Measurements from ENCODE around the gene ZNF277.

Gene ZNF277

DNA sequence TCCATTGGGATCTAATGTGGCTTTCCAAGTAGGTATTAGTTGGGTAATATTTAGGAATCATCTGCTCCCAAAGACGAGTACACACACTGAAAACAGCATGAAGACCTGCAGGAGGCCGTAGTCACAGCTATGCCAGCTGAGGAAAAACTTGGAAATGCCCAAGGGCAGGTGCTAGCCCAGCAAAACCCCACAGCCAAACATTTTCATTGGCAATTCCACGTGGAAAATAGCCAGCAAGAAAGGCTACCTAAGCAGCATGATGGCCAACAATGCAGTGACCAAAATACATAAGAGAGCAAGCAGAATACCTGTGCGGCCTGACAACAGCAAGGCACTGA lies 33.0 kb upstream of the ZNF277 start:
- DNase-seq (ENCODE audit: low read depth) = no peak
- TF ChIP-seq, protein P1, sequence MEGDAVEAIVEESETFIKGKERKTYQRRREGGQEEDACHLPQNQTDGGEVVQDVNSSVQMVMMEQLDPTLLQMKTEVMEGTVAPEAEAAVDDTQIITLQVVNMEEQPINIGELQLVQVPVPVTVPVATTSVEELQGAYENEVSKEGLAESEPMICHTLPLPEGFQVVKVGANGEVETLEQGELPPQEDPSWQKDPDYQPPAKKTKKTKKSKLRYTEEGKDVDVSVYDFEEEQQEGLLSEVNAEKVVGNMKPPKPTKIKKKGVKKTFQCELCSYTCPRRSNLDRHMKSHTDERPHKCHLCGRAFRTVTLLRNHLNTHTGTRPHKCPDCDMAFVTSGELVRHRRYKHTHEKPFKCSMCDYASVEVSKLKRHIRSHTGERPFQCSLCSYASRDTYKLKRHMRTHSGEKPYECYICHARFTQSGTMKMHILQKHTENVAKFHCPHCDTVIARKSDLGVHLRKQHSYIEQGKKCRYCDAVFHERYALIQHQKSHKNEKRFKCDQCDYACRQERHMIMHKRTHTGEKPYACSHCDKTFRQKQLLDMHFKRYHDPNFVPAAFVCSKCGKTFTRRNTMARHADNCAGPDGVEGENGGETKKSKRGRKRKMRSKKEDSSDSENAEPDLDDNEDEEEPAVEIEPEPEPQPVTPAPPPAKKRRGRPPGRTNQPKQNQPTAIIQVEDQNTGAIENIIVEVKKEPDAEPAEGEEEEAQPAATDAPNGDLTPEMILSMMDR (IDR thresholded peaks at IDR 0.05; ENCODE audit: control insufficient read depth, extremely low read depth, insufficient read depth) = no peak
- no peak overlapping the region for H3K4me3 ChIP-seq (ENCODE audit: low read depth, low read length)

DNA sequence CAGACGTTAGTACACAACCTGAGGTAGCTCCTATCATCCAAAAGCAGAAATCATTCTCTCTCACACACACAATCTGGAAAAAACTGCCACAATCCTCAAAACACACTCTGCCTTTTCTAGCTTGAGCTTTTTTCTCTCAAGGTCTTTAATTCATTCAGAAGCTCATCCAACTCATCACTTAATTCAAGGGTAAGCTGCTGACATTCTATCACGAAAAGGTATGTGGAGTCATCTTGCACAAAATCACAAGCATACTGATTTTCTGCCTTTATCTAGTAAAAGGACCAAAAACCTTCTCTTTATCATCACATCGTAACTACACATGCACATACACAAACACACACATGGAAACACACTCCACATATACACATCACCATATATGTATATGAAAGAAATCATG lies 32.3 kb upstream of the ZNF277 start:
- DNase-seq (ENCODE audit: low read depth) = no peak
- TF ChIP-seq, protein P1 (IDR thresholded peaks at IDR 0.05; ENCODE audit: control insufficient read depth, extremely low read depth, insufficient read depth) = no peak
- no peak overlapping the region for H3K4me3 ChIP-seq (ENCODE audit: low read depth, low read length)

DNA sequence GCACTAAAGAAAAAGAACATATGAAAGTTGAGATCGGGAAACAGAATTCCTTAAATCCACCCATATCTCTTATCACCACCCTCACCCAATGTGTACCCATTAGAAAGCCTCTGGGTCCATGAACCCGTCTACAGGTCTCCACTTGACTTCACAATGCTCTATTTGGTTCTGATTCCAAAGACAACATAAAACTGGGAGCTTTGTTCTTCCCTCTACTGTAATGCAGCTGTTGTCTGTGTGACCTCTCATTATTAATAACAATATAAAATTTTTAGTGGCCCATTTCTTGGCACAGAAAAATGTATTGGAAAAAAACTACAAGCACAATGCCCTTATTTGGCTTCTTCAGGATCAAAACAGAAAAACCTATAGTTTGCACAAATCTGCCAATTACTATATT lies 30.3 kb upstream of the ZNF277 start:
- peak; percentile 18 for DNase-seq (ENCODE audit: low read depth)
- TF ChIP-seq, protein P1 (IDR thresholded peaks at IDR 0.05; ENCODE audit: control insufficient read depth, extremely low read depth, insufficient read depth) = no peak
- H3K4me3 ChIP-seq (ENCODE audit: low read depth, low read length) = no peak overlapping the region

DNA sequence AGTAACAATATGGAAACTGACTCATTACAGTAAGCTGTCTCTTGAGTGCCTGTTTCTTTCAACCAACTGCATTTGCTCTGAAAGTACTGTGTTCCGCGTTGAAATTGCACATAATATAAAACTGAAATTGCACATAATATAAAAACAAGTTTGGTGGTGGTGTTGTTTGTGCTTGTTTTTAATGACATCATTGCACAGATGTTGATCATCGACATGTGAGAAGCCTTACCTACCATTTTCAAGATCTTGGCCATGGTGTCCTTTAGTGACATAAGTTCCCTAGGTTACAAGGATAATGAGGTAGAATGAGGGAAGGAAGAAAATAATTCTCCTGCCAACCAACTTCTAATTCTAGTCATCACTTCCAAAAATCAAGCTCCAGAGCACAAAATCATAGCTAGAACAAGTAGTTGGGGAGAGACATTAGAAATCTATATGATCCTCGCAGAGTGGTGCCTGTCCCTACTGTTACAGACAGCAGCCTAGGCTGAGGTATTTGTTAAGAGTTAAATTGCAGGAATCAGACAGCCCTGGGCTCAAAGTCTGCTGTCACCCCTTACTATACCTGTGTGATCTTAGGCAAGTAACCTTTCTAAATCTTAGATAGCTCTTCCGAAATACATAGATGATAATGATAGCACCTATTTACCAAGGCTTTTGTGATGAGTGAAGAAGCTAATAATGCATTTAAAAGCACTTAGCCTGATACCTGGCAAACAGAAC lies 29.6 kb upstream of the ZNF277 start:
- no peak overlapping the region for H3K4me3 ChIP-seq (ENCODE audit: low read depth, low read length)
- TF ChIP-seq, protein P1 (IDR thresholded peaks at IDR 0.05; ENCODE audit: control insufficient read depth, extremely low read depth, insufficient read depth) = no peak
- DNase-seq (ENCODE audit: low read depth) = no peak

DNA sequence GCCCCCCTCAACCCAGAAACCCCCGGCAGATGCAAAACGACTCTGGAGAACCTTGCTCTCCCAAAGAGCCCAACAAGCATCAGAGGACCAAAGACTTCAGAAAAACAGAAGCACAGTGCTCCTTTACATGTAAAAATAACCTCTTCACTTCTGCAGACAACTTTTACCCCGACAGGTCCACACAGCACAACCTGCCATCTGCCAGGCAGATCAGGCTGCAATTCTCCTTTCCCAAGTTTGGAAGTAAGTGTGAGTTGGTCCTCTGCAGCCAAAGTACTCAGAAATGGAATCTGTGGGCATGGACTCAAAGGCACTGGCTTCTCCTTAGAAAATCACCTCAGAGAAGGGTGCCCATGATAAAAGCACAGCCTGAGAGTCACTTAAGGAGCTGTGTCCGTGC lies 26.3 kb upstream of the ZNF277 start:
- no peak overlapping the region for H3K4me3 ChIP-seq (ENCODE audit: low read depth, low read length)
- TF ChIP-seq, protein P1 (IDR thresholded peaks at IDR 0.05; ENCODE audit: control insufficient read depth, extremely low read depth, insufficient read depth) = no peak

DNA sequence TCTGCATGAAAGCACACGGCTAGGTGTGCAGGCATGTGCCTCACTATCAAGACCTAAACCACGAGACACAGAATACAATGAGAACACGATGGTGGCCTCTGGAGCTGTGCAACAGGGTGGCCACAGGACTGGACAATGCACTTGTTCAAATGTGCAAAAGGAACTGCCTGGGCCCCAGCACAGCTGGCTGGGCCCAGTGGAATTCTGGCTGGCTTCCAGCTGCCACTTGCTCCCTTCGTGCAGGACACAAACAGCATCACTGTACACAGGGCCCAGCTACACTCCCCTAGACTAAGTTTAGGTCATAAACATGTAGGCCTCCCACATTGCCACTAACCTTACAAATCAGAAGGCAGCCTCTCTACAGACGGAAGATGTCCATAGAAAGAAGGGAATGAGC lies 23.7 kb upstream of the ZNF277 start:
- TF ChIP-seq, protein P1 (IDR thresholded peaks at IDR 0.05; ENCODE audit: control insufficient read depth, extremely low read depth, insufficient read depth) = no peak
- H3K4me3 ChIP-seq (ENCODE audit: low read depth, low read length) = no peak overlapping the region
- DNase-seq (ENCODE audit: low read depth) = no peak

More for the DNA sequence above, 26.3 kb upstream of the ZNF277 start:
- DNase-seq (ENCODE audit: low read depth) = no peak

DNA sequence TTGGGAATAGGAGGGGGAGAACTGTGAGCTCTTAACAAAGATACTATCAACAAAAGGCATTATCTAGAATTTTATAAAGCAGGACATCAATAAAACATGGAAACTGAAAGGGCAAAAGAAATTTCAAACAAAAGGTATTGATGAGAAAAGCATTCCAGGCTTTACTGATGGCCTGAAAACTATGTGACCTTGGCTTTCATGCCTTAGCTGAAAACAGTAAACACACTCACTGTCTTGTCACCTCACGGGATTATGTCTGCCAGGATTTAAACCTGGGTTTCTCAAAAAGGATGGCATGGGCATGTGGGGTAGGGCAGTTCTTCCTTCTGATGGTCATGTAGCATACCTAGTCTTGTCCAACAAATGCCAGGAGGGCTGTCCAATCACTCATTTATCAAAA lies 23.2 kb upstream of the ZNF277 start:
- TF ChIP-seq, protein P1 (IDR thresholded peaks at IDR 0.05; ENCODE audit: control insufficient read depth, extremely low read depth, insufficient read depth) = no peak
- no peak for DNase-seq (ENCODE audit: low read depth)
- H3K4me3 ChIP-seq (ENCODE audit: low read depth, low read length) = no peak overlapping the region
